ENCODE data around the gene PLAAT5.

DNA sequence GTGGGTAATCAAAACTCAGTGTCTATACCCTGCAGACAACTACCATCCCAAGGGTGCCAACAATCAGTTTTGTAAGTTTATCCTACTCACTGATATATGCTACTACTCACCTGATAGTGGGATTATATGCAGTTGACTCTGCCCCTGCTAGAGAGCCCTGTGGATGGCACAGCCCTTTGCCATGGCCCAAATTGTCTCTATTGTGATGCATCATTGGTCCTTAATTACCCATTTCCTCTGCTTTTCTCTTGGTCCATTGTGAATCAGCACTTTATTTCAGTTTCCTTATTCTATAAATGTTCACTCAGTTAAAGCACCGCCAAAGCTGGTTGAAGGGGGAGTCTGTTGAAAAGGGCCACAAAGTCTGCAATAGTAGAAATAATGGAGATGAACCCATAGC lies 42.3 kb downstream of the PLAAT5 start:
- TF ChIP-seq BHLHE40 (IDR thresholded peaks at IDR 0.05; ENCODE audit: borderline replicate concordance), result no peak
- TF ChIP-seq FOXM1 (IDR thresholded peaks at IDR 0.05; ENCODE audit: borderline replicate concordance), result no peak
- TF ChIP-seq ARNT (IDR thresholded peaks at IDR 0.05), result no peak
- TF ChIP-seq ELF4 (IDR thresholded peaks at IDR 0.05), result no peak
- no peak for TF ChIP-seq CTBP1 (IDR thresholded peaks at IDR 0.05; ENCODE audit: borderline replicate concordance)
- TF ChIP-seq SUZ12 (IDR thresholded peaks at IDR 0.05), result no peak
- TF ChIP-seq FOXK2 (IDR thresholded peaks at IDR 0.05), result no peak
- TF ChIP-seq NFRKB (IDR thresholded peaks at IDR 0.05), result no peak
- no peak for TF ChIP-seq FOXA1 (IDR thresholded peaks at IDR 0.05)

All from HEK293T (cell line).